ENCODE data around the gene ITGAD.

Gene ITGAD

GRCh38 chr16:31428638-31429247, 35.6 kb downstream of the ITGAD start:
- no peak for DNase-seq (ENCODE audit: low read depth)
- TF ChIP-seq CTCF (IDR thresholded peaks at IDR 0.05; ENCODE audit: low read length, missing control alignments) = no peak
- no peak overlapping the region for H3K4me3 ChIP-seq (replicated peaks; ENCODE audit: low read depth, low read length)

- TF ChIP-seq CTCF (IDR thresholded peaks at IDR 0.05; ENCODE audit: low read length, missing control alignments) = no peak
- no peak for DNase-seq (ENCODE audit: low read depth)
These were observed 36.2 kb downstream of the ITGAD start for GRCh38 chr16:31429314-31429713.

GRCh38 chr16:31429796-31430195, 36.7 kb downstream of the ITGAD start:
- no peak overlapping the region for H3K4me3 ChIP-seq (replicated peaks; ENCODE audit: low read depth, low read length)
- DNase-seq (ENCODE audit: low read depth) = no peak
- TF ChIP-seq CTCF (IDR thresholded peaks at IDR 0.05; ENCODE audit: low read length, missing control alignments) = no peak

More at GRCh38 chr16:31429314-31429713, 36.2 kb downstream of the ITGAD start:
- no peak overlapping the region for H3K4me3 ChIP-seq (replicated peaks; ENCODE audit: low read depth, low read length)

- TF ChIP-seq CTCF (IDR thresholded peaks at IDR 0.05; ENCODE audit: low read length, missing control alignments) = no peak
- DNase-seq (ENCODE audit: low read depth) = no peak
- H3K4me3 ChIP-seq (replicated peaks; ENCODE audit: low read depth, low read length) = no peak overlapping the region
These were observed 37.4 kb downstream of the ITGAD start for GRCh38 chr16:31430380-31431052.

GRCh38 chr16:31435341-31436220, 42.4 kb downstream of the ITGAD start:
- no peak for DNase-seq (ENCODE audit: low read depth)
- TF ChIP-seq CTCF (IDR thresholded peaks at IDR 0.05; ENCODE audit: low read length, missing control alignments) = no peak
- no peak overlapping the region for H3K4me3 ChIP-seq (replicated peaks; ENCODE audit: low read depth, low read length)

- no peak overlapping the region for H3K4me3 ChIP-seq (replicated peaks; ENCODE audit: low read depth, low read length)
- DNase-seq (ENCODE audit: low read depth) = no peak
- no peak for TF ChIP-seq CTCF (IDR thresholded peaks at IDR 0.05; ENCODE audit: low read length, missing control alignments)
These were observed 43.3 kb downstream of the ITGAD start for GRCh38 chr16:31436221-31437045.

Measured in fibroblast of pulmonary artery (primary cell).